HG03432 (cell line): ENCODE data around the gene SLC25A29.
"Not testable (repeated sequence)": the region's sequence is repeated elsewhere in the genome, so short reads cannot be mapped to it uniquely, and the experiment has no call there.

Experiments
- ATAC-seq: cut with Tn5 transposase; IDR thresholded peaks from one replicate; pipeline ENCODE4 v1.9.1; 2021; ENCODE audit warnings: mild to moderate bottlenecking, moderate library complexity; ENCODE audit not compliant: unreplicated experiment

Gene SLC25A29

DNA sequence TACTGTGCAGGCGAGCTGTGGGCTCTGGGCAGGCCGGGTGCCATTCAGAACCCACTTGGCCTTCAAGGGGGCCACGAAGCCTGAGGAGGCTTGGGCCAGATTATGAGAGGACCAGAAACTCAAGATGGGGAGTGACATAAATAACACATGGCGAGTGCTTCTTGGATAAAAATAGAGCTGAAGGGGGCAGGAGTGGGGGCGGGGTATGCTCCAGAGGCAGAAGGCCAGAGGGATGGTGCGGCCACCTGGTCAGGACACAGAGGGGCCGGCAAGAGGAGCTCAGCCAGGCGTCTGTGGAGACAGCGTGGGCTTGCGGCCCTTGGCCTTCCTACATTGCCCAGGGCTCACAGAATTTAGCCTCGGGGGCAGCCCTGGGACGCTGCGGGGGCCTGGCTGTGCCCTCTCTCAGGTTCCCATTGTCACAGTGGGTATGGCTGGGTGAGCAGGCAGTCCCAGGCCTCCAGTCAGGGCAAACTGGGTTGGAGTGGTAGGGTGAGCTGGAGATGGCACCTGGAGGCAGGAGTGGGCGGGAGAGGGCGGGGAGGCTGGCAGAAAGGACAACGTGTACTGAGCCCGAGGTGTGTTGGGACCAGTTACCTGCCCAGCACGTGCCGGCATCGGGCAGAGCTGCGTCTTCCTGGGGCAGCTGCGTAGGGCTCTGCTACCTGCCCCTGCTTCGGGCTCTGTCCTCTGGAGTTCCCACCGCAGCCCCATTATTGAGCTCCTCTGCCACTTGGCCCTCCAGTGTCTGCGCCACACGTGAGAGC is 7.4 kb upstream of the SLC25A29 start:
- no peak for ATAC-seq

DNA sequence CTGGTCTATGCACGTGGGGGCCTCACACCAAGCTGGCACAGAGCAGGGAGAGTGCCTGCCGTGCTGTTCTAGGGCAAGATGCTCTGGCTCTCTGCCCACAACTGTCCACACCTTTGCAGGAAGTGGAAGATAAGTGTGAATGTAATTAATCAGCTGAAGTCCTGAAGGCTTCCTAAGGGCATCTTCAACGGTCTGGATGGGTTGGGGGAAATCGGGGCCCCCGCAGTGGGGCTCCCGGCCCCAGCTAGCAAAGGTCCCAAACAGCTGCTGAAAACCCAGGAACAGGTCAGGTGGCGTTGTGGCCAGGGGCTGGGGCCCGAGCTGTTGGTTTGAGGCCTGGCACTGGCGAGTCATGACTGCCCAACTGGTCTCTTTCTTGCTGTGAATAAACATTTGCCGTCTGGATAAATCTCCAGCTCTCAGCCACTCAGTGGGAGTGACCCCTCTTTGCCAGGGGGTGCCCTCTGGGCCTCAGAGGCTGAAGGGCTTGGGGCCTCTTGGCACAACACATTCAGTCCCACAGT is 6.7 kb upstream of the SLC25A29 start:
- no peak for ATAC-seq

DNA sequence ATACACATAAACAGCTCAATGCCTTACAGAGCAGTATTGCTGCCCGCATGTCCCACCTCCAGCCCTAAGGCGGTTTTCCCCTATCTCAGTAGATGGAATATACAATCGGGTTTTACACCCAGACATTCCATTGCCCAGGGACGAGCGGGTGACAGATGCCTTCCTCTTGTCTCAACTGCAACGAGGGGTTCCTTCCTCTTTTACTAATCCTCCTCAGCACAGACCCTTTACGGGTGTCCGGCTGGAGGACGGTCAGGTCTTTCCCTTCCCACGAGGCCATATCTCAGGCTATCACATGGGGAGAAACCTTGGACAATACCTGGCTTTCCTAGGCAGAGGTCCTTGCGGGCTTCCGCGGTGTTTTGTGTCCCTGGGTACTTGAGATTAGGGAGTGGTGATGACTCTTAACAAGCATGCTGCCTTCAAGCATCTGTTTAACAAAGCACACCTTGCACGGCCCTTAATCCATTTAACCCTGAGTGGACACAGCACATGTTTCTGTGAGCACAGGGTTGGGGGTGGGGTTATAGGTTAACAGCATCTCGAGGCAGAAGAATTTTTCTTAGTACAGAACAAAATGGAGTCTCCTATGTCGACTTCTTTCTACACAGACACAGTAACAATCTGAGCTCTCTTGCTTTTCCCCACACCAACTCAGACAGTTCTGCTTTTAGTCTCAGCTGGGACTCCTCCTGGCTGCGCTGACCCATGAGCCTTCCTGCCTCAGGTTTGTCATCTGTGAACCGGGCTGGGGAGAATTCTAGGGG is 6.0 kb upstream of the SLC25A29 start:
- not testable (repeated sequence) for ATAC-seq

DNA sequence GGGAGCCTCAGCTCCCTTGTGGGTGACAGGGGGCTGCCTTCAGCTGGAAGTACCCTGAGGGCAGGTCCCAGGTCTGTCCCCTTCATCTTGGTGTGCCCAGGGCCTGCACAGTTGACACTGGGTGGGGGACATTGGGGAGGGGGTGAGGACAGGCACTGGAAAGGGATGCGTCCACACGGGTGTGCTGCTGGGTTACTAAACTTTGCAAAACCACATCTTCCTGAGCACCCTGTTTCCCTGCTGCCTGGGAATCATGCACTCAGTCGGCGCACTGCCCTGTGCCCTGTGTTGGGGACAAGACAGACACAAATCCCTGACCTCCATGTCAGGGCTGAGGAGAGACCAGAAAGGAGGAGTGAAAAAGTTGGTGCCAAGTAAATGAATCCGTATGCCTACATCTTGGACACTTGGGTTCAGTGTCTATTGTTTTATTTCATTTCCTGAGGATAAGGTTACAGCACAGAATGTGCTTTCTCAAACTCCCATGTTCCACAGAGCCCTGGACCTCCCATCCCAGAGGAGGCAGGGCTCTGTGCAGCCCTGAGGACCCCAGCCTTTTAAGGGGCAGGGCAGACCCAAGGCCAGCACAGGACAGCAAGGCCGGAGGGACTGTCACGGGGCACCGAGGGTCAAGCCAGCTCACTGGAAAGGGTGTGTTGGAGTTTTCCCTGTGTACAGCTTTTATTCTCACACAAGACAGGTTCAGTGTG is 2.9 kb upstream of the SLC25A29 start:
- no peak for ATAC-seq

DNA sequence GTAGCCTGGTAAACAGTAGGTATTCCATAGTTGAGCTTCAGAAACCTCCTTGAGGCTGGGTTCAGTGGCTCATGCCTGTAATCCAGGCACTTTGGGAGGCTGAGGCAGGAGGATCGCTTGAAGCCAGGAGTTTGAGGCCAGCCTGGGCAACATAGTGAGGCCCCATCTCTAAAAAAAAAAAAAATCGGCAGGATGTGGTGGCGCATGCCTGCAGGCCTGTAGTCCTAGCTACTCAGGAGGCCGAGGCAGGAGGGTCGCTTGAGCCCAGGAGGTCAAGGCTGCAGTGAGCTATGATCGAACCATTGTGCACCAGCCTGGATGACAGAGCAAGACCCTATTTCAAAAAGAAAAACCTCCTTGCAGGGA is 2.2 kb upstream of the SLC25A29 start:
- ATAC-seq, result not testable (repeated sequence)

DNA sequence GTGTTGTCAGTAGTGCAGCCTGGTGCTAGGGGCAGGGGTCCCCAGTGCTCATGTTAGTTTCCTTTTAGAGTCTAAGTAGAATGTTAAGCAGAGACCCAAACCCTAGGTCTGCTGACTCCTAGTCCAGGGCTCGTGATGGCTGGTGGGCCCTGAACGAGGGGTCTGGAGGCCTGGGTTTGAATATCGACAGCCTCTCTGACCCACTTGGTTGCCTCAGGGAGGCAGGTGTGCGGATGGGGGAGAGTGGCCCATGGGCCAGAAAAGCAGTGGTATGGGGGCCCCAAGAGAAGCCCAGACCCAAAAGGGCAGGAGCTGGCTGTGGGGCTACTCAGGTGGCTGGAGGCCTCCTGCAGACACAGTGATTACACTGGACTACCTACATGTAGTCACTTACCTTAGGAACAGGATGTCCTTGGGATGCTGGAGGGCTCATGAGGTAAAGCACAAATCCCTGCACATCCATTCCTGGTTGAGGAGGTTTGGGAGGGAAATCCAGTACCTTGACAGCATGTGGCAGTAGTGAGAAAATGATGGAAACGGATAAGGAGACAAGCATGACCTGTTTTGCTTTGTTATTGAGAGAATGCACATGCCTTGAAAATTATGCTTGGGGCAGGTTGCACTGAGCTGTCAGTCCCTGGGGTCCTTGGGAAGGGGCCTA is 1.7 kb upstream of the SLC25A29 start:
- no peak for ATAC-seq

DNA sequence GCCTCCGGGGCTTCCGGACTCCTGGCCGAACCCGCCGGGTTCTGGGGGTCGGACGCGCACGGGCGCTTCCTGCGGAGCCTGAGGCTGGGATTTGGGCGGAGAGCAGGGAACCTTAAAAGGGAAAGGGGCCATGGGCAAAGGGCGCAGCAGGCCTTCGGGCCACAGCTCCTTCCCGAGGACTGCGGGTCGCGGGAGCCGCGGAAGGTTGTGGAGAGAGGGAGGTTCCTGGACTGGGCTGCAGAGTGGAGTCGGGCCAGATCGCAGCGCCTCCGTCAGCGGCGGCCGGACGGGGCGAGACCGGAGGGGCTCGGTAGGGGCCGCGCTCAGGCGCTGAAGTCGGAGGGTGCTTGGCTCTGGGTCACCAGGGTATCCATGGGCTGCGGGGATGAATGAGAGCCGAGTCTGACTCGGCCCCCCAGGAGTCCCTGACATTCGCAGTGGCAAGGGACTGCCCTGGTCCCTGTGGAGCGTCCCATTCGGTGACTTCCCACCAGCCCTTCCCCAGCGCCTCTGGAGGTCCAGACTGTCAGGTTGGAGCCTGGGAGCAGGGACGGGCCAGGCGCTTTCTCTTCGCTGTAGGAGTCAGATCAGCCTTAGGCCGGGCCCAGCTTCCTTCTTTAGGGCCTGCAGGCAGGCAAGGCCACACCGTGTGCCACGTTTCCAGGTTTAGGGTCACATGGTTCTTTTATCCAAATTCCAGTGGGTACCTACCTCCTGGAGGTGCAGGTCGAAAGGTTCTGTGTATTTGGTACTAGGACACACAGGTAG is 938 bp upstream of the SLC25A29 start:
- peak; percentile 20 for ATAC-seq

DNA sequence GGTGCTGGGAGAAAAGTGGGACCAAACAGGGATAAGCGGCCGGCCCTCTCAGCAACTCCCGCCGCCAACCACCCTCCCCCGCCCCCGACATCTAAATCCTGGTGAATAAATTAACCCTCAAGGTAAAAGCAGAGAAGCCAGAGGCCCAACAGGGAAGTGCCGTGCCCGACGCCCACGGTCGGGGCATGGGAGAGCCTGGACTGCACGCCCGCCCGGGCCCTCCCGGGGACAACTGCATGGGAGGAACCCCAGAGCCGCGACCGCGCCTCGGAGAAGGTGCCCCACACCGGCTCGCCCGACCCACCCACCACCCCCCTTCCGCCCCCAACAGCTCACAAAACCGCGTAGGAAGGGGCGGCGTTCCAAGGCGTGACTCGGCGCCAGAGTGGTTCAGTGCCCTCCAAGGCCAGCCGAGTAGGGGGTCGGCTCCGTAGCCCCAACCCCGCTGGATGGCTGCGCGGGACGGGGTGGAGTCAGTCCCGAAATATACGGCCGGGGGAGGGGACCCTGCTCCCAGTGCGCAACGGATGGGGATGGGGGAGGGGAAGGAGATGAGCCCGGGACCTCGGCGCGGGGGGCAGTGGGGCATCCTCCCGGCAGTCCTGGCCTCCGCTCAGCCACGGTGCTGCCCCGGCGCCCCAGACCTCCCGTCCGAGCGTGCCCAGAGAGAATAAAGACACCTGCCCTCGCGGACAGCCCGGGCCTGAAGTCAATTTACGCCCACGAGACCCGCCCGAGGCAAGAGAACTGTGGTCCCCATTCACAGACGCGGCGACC is 732 bp downstream of the SLC25A29 start:
- no peak for ATAC-seq

DNA sequence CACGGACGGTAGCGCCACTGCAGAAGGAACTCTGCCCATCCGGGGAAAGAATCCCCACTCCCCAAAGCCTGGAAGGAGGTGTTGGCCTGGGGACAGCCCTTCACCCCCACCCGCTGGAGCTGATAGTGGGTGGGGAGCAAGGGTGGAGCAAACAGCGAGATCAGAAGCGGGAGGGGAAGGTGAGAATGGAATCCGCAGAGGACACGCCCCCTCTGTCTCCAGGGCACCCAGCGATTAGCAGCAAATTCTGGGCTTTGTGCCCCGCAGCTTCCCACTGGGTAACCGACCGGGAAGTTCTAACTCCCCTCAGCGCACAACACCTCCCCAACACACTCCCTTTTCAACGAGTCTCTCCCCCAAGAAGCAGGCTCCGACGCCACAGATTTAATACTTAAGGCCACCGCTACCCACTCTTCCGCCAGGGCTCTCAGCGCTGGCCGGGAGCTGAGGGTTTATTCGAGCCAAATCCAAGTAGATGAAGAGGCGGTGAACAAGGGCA is 1.4 kb downstream of the SLC25A29 start:
- ATAC-seq, result no peak

DNA sequence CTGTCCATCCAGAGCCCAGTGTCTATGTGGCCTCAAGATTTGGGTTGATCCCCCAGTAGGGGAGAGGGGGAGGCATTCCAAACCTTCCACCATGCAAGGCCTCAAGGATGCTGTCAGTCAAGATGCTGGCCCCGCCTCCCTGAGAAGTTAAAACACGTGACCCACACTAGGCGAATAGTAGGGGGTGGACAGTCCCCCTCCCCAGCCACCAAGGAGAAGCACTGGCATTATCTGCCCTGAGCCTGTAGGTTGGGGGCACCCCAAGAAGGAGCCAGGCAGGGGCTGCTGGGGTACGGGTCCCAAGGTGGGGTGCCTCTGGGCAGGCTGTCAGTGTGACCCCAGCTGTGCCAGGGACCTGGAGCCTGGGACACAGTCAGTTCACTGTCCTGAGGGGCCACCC is 2.3 kb downstream of the SLC25A29 start:
- ATAC-seq, result no peak

DNA sequence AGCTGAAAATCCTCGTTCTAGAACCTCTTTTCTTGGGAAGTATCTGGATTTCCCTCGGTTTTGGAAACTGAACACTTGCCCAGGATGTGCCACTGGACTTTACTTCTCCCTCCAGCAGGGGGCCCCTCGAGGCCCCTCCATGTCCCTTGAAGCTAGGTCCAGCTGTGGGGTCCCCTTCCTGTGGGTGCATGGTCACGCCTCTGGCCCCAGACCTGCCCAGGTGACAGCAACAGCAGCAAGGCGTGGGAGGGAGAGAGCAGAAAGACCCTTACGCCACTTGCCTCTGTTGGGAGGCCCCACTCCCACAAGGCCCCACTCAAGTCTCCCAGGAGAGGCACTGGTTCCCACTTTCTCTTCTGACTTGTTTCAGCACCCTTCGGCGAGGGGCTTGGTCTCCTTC is 3.1 kb downstream of the SLC25A29 start:
- no peak for ATAC-seq

DNA sequence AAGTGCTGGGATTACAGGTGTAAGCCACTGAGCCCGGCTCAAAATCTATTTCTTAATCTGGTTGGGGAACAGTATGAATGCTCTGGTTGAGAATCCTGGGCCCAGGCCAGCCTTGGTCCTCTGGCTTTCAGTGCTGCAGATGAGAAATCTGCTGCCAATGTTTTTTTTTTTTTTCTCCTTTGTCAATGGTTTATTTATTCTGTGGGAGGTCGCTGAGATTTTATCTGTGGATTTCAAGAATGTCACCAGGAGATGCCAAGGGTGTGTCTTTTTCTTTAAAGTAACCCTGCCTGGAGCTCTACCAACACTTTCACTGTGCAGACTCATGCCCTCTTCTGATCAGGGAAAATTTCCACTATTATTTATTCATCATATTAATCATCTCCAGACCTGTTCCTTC is 3.6 kb downstream of the SLC25A29 start:
- no peak for ATAC-seq

DNA sequence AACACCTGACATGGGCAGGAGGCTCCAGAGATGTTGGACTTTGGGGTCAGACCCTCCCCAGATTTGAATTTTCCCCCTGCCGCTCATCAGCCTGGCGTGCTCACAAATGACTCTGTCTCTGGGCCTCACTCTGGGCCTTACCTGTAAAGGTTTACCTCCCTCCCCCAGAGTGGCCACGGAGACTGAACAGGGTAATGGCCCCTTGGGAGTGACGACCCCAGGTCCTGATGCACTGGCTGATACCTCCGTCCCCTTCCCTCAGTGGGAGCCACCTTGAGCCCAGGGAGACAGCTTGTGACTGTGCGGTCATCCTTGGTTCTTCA is 7.0 kb downstream of the SLC25A29 start:
- no peak for ATAC-seq

DNA sequence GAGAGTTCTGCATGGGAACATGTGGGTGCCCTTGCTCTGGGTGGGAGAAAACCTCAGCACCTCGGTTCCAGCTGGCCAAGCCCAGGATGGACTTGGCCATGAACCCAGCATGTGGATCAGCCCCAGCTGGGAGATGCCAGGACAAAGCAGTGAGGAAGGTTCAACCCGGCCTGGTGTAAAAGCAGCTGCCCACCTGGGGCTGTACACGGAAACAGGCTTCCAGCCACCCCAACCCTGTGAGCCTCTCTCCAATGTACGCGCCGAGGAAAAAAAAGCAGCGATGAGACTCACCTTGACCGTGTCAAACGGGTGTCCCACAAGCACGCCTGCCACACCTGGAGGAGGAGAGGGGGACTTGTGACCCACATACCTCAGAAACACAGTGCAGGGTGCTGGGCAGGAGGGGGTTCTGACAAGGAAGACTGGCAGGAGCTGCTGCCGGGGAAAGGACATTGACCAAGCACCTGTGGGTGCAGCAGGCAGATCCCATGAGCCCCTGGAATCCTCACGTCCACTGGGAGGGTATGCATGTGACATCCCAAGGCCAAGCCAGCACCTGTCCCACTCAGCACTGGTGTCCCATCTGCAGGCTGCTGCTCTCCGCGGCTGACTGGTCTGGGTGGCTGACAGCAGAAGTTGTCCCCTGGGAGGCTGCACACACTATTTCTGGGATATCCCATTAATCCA is 7.5 kb downstream of the SLC25A29 start:
- no peak for ATAC-seq

DNA sequence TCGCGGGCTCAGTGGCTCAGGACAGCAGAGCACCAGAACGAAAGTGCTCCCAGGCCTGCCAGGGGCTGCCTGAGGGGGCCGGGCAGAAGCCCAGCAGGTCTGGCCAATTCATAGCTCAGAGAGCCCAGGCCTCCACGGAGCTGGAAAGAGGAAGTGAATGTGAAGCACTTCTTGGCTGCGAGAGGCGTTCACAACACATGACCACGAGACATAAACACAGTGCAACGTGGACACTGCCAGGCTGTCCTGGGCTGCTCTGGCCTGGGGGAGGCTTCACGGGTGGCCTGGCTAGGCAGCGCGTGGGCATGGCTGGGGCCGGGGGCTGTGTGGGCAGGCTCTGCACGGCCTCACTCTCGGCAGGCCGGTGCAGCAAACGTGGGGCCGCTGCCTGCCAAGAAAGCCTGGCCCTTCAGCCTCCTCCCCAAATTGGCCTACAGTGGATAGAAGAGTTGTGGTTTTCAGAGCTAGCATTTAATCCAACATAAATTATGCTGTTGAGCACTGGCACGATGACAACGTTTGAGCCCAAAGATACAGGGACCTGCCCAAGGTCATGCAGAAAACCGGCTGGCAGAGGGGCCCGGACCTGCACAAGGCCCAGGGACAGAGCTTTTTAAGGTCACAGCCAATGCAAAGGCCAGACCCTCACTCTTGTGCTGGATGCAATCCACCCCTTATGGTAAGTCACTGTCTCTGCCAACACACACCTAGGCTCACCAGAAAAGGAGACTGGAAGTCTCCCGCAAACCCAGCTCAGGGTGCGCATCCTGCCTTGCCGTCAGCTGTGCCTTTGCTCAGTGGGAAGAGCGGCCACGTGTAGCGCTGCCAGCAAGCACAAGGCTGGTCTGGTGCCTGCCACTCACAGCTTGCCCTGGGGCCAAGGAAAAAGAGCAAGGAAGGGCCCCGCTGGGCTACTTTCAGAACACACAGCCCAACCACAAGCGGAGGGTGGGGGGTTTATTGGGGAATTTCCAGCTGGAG is 8.6 kb downstream of the SLC25A29 start:
- peak; percentile 75 for ATAC-seq

DNA sequence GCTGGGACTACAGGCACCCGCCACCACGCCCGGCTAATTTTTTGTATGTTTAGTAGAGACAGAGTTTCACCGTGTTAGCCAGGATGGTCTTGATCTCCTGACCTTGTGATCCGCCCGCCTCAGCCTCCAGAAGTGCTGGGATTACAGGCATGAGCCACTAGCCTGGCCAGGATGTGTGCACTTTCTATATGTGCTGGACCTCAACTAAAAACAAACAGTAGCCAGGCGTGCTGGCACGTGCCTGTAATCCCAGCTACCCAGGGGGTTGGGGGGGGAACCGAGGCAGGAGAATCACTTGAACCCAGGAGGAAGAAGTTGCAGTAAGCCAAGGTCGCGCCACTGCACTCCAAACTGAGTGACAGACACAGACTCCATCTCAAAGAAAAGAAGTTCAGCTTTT is 9.5 kb downstream of the SLC25A29 start:
- ATAC-seq, result not testable (repeated sequence)

DNA sequence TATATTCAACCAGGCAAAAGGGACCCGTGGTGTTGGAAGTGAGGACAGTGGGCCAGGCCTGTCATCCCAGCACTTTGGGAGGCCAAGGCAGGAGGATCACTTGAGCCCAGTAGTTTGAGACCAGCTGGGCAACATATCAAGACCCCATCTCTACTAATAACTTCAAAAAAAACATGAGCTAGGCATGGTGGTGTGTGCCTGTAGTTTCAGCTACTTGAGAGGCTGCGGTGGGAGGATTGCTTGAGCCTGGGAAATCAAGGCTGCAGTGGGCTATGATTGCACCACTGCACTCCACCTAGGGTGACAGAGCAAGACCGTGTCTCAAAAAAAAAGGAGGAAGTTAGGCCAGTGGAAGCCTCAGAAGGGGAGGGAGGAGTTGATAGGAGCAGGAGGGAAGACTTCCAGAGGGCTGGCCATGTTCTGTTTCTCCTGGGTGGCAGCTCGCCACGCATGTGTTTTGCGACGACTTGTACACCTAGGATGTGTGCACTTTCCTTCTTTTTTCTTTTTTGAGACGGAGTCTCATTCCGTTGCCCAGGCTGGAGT is 10.1 kb downstream of the SLC25A29 start:
- ATAC-seq, result no peak
